ENCODE results near the gene NFATC3.
"Not testable (repeated sequence)": the region's sequence is repeated elsewhere in the genome, so short reads cannot be mapped to it uniquely, and the experiment has no call there.

The NFATC3 gene

GRCh38 chr16:68088130-68088972 lies 3.2 kb downstream of the NFATC3 start:
- DNase-seq (ENCODE audit: low read depth in 2 of 2, low spot score in 1 of 2) = no peak

GRCh38 chr16:68089067-68089466 lies 3.9 kb downstream of the NFATC3 start:
- no peak for DNase-seq (ENCODE audit: low read depth in 2 of 2, low spot score in 1 of 2)

GRCh38 chr16:68090130-68090529 lies 5.0 kb downstream of the NFATC3 start:
- no peak for DNase-seq (ENCODE audit: low read depth in 2 of 2, low spot score in 1 of 2)

- no peak for DNase-seq (ENCODE audit: low read depth in 2 of 2, low spot score in 1 of 2)
Observed at GRCh38 chr16:68090533-68090932, 5.4 kb downstream of the NFATC3 start.

- no peak for DNase-seq (ENCODE audit: low read depth in 2 of 2, low spot score in 1 of 2)
Observed at GRCh38 chr16:68091380-68092261, 6.5 kb downstream of the NFATC3 start.

- DNase-seq (ENCODE audit: low read depth in 2 of 2, low spot score in 1 of 2) = not testable (repeated sequence)
Observed at GRCh38 chr16:68092275-68092674, 7.1 kb downstream of the NFATC3 start.

- DNase-seq (ENCODE audit: low read depth in 2 of 2, low spot score in 1 of 2) = no peak
Observed at GRCh38 chr16:68093816-68094613, 8.8 kb downstream of the NFATC3 start.

GRCh38 chr16:68094614-68094934 lies 9.4 kb downstream of the NFATC3 start:
- DNase-seq (ENCODE audit: low read depth in 2 of 2, low spot score in 1 of 2) = no peak

GRCh38 chr16:68096491-68096890 lies 11.3 kb downstream of the NFATC3 start:
- DNase-seq (ENCODE audit: low read depth in 2 of 2, low spot score in 1 of 2) = no peak

GRCh38 chr16:68097088-68097487 lies 11.9 kb downstream of the NFATC3 start:
- no peak for DNase-seq (ENCODE audit: low read depth in 2 of 2, low spot score in 1 of 2)

GRCh38 chr16:68097895-68098294 lies 12.7 kb downstream of the NFATC3 start:
- DNase-seq (ENCODE audit: low read depth in 2 of 2, low spot score in 1 of 2) = no peak

GRCh38 chr16:68100488-68100887 lies 15.3 kb downstream of the NFATC3 start:
- no peak for DNase-seq (ENCODE audit: low read depth in 2 of 2, low spot score in 1 of 2)

GRCh38 chr16:68105611-68106010 lies 20.4 kb downstream of the NFATC3 start:
- DNase-seq (ENCODE audit: low read depth in 2 of 2, low spot score in 1 of 2) = no peak

- DNase-seq (ENCODE audit: low read depth in 2 of 2, low spot score in 1 of 2) = not testable (repeated sequence)
Observed at GRCh38 chr16:68107230-68107928, 22.2 kb downstream of the NFATC3 start.

GRCh38 chr16:68109156-68109555 lies 24.0 kb downstream of the NFATC3 start:
- DNase-seq (ENCODE audit: low read depth in 2 of 2, low spot score in 1 of 2) = not testable (repeated sequence)

- DNase-seq (ENCODE audit: low read depth in 2 of 2, low spot score in 1 of 2) = not testable (repeated sequence)
Observed at GRCh38 chr16:68110611-68111010, 25.4 kb downstream of the NFATC3 start.

GRCh38 chr16:68111379-68111778 lies 26.2 kb downstream of the NFATC3 start:
- DNase-seq (ENCODE audit: low read depth in 2 of 2, low spot score in 1 of 2) = no peak

GRCh38 chr16:68113059-68113761 lies 28.0 kb downstream of the NFATC3 start:
- DNase-seq (ENCODE audit: low read depth in 2 of 2, low spot score in 1 of 2) = no peak

- DNase-seq (ENCODE audit: low read depth in 2 of 2, low spot score in 1 of 2) = no peak
Observed at GRCh38 chr16:68113765-68114240, 28.6 kb downstream of the NFATC3 start.

- not testable (repeated sequence) for DNase-seq (ENCODE audit: low read depth in 2 of 2, low spot score in 1 of 2)
Observed at GRCh38 chr16:68114939-68115338, 29.8 kb downstream of the NFATC3 start.
